ENCODE measurements around the gene MRPL58.
"Not testable (repeated sequence)": the region's sequence is repeated elsewhere in the genome, so short reads cannot be mapped to it uniquely, and the experiment has no call there.

Gene MRPL58

DNA sequence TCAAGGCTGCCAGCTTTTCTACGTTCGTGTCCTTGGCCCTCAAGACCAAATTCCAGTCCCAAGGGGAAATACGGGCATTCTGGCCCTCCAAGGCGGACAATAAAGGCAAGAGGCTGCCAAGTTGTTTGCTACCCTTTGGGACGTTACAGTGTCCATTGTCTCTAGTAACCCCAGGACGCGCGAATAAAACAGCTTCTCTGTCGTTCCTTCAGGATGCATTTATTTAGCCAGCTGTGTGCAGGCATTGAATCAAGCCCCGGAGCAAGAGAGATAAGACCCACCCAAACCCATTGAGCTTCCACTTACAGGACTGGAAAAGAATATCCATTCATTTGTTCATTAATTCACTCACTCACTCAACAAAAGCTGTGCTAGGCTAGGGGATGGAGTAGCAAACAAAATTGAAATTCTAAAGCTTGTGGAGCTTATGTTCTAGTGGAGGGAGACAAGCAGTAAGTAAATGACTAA, 656 bp downstream of the MRPL58 start:
- DNase-seq (ENCODE audit: low read depth, low spot score) = no peak

DNA sequence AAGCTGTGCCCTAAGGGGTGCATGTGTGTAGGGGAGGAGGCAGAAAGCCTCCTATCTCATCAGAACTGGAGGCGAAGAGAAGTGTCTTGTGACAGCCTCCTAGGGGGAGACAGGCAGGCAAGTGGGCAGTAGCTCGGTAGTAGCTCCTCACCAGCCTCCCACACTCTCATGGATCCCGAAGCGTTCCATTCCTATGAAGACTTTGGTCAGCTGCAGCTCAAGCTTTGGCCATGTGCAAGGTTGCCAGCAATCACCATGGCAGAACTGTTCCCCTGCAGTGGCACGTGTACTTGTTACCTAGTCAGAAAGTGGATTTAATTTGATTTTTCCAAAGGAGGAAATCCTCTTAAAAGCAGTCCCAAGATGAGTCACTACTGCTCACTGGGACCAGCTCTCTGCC, 6.7 kb downstream of the MRPL58 start:
- DNase-seq (ENCODE audit: low read depth, low spot score) = no peak

DNA sequence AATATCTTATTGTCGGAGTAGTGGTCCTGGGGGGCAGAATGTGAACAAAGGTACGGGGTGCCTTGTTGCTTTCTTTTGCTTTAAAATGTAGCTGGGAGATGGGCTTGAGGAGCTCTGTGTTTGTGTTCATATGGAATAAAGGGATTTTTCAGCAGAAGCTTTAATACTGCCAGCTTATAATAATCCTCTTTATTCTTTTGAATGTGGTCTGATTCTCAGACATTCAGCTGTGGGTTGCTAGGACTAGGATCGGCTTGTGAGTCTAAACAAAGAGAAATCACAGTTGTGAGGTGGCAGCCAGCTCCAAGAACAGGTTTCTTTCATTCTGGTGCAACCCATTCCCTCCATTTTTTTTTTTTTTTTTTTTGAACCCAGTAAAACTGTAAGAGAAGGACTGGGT, 7.2 kb downstream of the MRPL58 start:
- DNase-seq (ENCODE audit: low read depth, low spot score) = no peak

- no peak for DNase-seq (ENCODE audit: low read depth, low spot score)
Observed at GRCh38 chr17:75020331-75021110, 8.1 kb downstream of the MRPL58 start.

DNA sequence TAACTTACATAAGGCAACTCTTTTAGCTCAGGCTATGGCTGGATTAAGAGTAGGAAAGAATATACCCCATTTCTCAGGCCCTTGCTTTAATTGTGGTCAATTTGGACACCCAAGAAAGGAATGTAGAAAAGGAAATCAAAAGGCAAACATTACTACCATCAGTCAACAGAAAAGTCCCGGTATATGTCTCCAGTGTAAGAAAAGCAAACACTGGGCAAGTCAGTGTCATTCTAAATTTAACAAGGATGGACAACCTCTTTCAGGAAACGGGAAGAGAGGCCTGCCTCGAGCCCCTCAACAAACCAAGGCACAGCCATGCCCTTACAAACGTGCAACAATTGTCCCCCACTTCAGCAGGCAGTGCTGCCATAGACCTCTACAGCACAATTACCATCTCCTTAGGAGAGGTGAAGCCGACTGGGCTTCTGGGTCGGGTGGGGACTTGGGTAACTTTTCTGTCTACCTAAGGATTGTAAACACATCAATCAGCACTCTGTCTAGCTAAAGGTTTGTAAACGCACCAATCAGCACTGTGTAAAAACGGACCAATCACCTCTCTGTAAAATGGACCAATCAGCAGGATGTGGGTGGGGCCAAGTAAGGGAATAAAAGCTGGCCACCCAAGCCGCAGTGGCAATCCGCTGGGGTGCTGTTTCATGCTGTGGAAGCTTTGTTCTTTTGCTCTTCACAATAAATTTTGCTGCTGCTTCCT, 12.4 kb downstream of the MRPL58 start:
- no peak for DNase-seq (ENCODE audit: low read depth, low spot score)

DNA sequence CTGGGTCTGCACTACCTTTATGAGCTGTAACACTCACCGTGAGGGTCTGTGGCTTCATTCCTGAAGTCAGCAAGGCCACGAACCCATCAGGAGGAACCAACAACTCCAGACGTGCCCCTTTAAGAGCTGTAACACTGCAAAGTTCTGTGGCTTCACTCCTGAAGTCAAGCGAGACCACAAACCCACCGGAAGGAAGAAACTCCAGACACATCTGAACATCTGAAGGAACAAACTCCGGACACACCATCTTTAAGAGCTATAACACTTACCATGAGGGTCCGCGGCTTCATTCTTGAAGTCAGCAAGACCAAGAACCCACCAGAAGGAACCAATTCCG, 12.9 kb downstream of the MRPL58 start:
- DNase-seq (ENCODE audit: low read depth, low spot score) = not testable (repeated sequence)

GRCh38 chr17:75026650-75027049, 14.2 kb downstream of the MRPL58 start:
- DNase-seq (ENCODE audit: low read depth, low spot score) = not testable (repeated sequence)

GRCh38 chr17:75030161-75030560, 17.7 kb downstream of the MRPL58 start:
- DNase-seq (ENCODE audit: low read depth, low spot score) = no peak

GRCh38 chr17:75031972-75032719, 19.7 kb downstream of the MRPL58 start:
- no peak for DNase-seq (ENCODE audit: low read depth, low spot score)

DNA sequence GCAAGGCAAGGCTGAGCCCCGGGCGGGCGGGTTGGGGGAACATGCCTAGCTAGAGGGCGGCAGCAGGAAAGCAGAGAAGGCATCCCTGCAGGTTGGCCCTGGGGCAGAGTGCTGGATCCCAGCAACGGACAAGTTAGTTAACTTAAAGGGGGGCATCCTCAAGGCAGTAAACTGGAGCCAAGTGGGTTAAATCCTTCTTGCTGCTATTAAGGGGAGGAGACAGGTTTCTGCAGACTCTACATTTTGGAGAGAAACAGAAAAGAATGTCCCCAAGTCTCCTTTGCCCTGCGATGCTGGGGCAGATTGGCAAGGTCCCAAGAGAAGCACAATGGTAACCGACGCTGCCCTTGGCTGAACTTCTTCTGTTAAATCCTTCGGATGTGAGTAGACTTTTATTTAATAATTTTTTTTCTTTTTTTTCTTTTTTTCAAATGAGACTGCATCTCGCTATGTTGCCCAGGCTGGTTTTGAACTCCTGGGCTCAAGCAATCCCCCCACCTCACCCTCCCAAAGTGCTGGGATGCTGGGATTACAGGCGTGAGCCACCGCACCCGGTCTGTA, 20.3 kb downstream of the MRPL58 start:
- DNase-seq (ENCODE audit: low read depth, low spot score) = no peak

GRCh38 chr17:75033346-75034235, 21.1 kb downstream of the MRPL58 start:
- peak; percentile 68 for DNase-seq (ENCODE audit: low read depth, low spot score)

- peak; percentile 55 for DNase-seq (ENCODE audit: low read depth, low spot score)
Observed at GRCh38 chr17:75034236-75034908, 21.9 kb downstream of the MRPL58 start.

DNA sequence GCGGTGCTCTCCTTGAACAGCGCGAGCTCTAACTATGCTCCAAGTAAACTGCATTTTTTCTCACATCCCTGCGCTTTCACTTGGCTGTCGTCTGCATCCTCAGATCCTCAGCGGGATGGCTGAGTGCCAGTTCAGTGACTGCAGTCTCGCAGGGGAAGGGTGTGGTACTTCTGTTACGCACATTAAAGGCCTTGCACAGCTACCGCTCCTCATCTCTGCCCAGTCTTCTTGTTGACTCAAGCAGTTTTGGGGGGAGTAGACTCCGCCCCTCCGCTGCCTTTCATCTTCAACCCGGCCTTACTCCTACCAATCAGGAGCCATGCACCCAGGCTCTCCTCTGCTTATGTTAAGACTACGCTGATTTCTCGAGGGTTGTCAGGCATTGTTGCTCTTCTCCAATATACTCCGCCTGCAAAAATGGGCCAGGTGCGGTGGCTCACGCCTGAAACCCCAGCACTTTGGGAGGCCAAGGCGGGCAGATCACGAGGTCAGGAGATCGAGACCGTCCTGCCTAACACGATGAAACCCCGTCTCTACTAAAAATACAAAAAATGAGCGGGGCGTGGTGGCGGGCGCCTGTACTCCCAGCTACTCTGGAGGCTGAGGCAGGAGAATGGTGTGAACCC, 24.3 kb downstream of the MRPL58 start:
- DNase-seq (ENCODE audit: low read depth, low spot score) = no peak

GRCh38 chr17:75039238-75039637, 26.8 kb downstream of the MRPL58 start:
- no peak for DNase-seq (ENCODE audit: low read depth, low spot score)

- DNase-seq (ENCODE audit: low read depth, low spot score) = no peak
Observed at GRCh38 chr17:75041656-75042280, 29.3 kb downstream of the MRPL58 start.

DNA sequence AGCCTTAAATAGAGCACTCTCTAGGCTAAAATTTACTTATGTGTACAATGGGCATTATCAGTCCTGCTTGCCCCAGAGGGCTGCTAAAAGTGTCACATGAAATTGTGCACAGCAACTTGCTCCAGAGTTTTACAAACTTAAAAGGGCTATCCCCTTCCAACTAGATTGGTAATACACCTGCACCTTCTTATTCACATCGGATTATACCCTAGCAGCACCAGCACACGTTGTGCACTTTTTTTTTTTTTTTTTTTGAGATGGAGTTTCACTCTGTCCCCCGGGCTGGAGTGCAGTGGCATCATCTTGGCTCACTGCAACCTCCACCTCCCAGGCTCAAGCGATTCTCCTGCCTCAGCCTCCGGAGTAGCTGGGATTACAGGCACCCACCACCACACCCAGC, 31.3 kb downstream of the MRPL58 start:
- DNase-seq (ENCODE audit: low read depth, low spot score) = not testable (repeated sequence)

DNA sequence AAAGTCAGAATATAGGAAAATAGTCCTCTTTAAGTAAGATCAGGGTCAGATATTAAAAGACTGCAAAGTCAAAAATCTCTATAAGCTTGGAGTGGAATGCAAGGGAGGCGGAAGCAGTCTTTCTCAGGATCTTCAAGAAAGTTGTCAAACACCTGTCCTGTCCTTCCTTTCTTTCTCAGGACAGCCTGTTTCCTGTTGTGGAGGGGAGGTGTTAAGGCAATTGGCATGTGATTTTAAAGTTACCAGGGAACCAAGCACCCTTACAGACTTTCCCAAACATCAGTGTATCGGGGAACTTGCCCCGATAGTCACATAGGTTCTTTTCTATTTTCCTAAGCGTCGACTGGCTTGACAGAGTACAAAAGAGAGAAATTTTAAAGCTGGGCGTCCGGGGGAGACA, 32.2 kb downstream of the MRPL58 start:
- no peak for DNase-seq (ENCODE audit: low read depth, low spot score)

GRCh38 chr17:75045946-75046406, 33.5 kb downstream of the MRPL58 start:
- not testable (repeated sequence) for DNase-seq (ENCODE audit: low read depth, low spot score)

All from brain pericyte (primary cell).